ENCODE measurements around the gene ZNF641.

Gene ZNF641

DNA sequence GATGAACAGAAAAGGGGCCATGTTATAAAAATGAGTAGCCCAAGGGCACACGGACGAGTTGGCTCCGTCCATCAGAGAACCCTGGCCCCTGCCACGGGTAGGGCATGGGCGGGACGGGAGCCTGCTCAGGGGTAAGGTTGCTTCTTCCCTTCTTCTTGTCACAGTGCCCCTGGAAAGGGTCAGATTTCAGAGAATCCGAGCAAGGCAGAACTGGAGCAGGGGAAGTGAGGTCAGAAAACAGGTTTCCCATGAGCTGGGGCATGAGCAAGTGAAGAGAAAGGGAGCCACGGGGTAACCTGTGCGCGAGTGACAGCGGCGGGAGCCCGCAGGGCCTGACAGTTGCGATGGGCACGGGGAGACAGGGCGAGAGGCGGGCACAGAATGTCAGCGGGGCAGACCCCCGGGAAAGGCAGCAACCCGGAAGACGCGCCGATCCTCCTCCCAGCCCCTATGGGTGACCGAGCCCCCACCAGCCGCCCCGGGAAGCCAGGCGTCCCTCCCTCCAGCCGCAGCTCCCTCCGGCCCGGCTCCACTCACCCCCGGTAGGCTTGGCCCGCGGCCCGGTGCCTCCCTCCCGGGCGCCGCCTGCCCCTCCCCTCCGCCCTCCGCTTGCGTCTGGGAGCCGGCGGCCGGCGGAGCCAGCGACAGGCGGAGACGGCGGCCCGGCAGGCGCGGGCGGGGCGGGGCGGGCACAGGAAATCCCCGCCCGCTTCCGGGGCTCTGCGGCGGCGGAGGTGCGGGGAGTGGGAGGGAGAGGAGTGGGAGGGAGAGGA lies at the start of gene ZNF641:
Gene ZNF641 (minus strand): TSS at position 671 of the 773 bp plus-strand sequence. CDS start 2,829 bp downstream, outside the sequence.
- Histone ChIP-seq H3K9me3 (ENCODE audit: low read length) (peaks cover 3% of the 10 kb centered on the region), H2AFZ (ENCODE audit: low read depth, low read length) (peak within 1 kb of the TSS; percentile 78), H3K4me1 (ENCODE audit: insufficient read depth, low read length) (peaks cover 22% of the 10 kb centered on the region), H3K36me3 (ENCODE audit: insufficient read depth, low read length) (peaks cover 30% of the 10 kb centered on the region), H3K4me3 (ENCODE audit: low read length) (peak within 1 kb of the TSS; percentile 85), H3K27me3 (ENCODE audit: insufficient read depth, low read length) (no peaks in the 10 kb centered on the region)

DNA sequence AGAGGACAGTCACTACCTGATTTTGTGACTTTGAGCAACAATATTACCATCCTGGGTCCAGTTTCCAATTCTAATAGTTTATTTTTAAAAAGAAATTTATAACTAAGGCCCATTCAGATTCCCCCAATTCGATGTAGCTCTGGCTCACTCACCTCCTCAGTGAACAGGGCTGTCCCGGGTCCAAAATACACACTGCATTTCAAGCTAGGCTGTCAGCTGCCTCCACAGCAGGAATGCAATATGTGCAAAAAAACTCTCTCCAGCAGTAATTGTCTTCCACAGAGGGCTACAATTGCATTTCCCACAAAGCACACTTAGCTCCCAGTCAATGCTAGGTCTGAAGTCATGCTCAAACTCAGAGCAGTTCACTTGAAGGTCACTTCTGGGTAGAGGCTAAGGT lies 39.3 kb upstream of the ZNF641 start:
- no peak overlapping the region for H3K4me3 ChIP-seq (ENCODE audit: low read length)
- H3K9me3 ChIP-seq (ENCODE audit: low read length) = no peaks in the 10 kb centered on the region
- H3K36me3 ChIP-seq (ENCODE audit: insufficient read depth, low read length) = no peaks in the 10 kb centered on the region
- no peaks in the 10 kb centered on the region for H3K27me3 ChIP-seq (ENCODE audit: insufficient read depth, low read length)
- H3K4me1 ChIP-seq (ENCODE audit: insufficient read depth, low read length) = no peaks in the 10 kb centered on the region
- no peak overlapping the region for H2AFZ ChIP-seq (ENCODE audit: low read depth, low read length)

DNA sequence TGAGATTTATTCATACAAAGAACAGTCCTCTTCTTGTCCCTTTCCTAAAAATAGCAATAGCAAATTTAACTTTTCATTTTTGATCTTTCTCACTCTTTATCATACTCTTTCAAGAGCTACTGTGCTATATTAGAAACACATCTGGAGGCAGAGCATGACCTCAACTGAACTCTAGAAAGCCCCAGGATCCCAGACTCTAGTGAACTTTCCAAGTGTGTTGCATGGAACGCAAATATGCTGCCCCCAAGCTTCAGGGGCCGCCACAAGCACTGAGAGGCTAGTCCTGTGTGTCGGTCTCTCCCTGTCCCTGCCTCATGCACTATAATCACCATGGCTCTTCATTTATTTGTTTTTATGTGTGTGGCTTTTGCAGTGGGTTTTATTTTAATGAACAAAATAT lies 38.7 kb upstream of the ZNF641 start:
- Histone ChIP-seq H2AFZ (ENCODE audit: low read depth, low read length) (no peak overlapping the region), H3K27me3 (ENCODE audit: insufficient read depth, low read length) (no peaks in the 10 kb centered on the region), H3K9me3 (ENCODE audit: low read length) (no peaks in the 10 kb centered on the region), H3K4me1 (ENCODE audit: insufficient read depth, low read length) (no peaks in the 10 kb centered on the region), H3K36me3 (ENCODE audit: insufficient read depth, low read length) (no peaks in the 10 kb centered on the region), H3K4me3 (ENCODE audit: low read length) (no peak overlapping the region)

GRCh38 chr12:48388938-48389337 lies 38.2 kb upstream of the ZNF641 start:
- Histone ChIP-seq H3K4me3 (ENCODE audit: low read length) (no peak overlapping the region), H3K4me1 (ENCODE audit: insufficient read depth, low read length) (no peaks in the 10 kb centered on the region), H3K36me3 (ENCODE audit: insufficient read depth, low read length) (no peaks in the 10 kb centered on the region), H2AFZ (ENCODE audit: low read depth, low read length) (no peak overlapping the region), H3K9me3 (ENCODE audit: low read length) (no peaks in the 10 kb centered on the region), H3K27me3 (ENCODE audit: insufficient read depth, low read length) (no peaks in the 10 kb centered on the region)

- Histone ChIP-seq H3K27me3 (ENCODE audit: insufficient read depth, low read length) (no peaks in the 10 kb centered on the region), H3K4me1 (ENCODE audit: insufficient read depth, low read length) (no peaks in the 10 kb centered on the region), H3K9me3 (ENCODE audit: low read length) (no peaks in the 10 kb centered on the region), H2AFZ (ENCODE audit: low read depth, low read length) (no peak overlapping the region), H3K4me3 (ENCODE audit: low read length) (no peak overlapping the region), H3K36me3 (ENCODE audit: insufficient read depth, low read length) (no peaks in the 10 kb centered on the region)
These were observed 37.7 kb upstream of the ZNF641 start for GRCh38 chr12:48388460-48388859.

GRCh38 chr12:48380596-48380995 lies 29.9 kb upstream of the ZNF641 start:
- Histone ChIP-seq H3K27me3 (ENCODE audit: insufficient read depth, low read length) (no peaks in the 10 kb centered on the region), H3K4me3 (ENCODE audit: low read length) (no peak overlapping the region), H3K36me3 (ENCODE audit: insufficient read depth, low read length) (no peaks in the 10 kb centered on the region), H3K9me3 (ENCODE audit: low read length) (no peaks in the 10 kb centered on the region), H2AFZ (ENCODE audit: low read depth, low read length) (no peak overlapping the region), H3K4me1 (ENCODE audit: insufficient read depth, low read length) (no peaks in the 10 kb centered on the region)

- Histone ChIP-seq H3K9me3 (ENCODE audit: low read length) (no peaks in the 10 kb centered on the region), H3K4me3 (ENCODE audit: low read length) (no peak overlapping the region), H2AFZ (ENCODE audit: low read depth, low read length) (no peak overlapping the region), H3K4me1 (ENCODE audit: insufficient read depth, low read length) (no peaks in the 10 kb centered on the region), H3K27me3 (ENCODE audit: insufficient read depth, low read length) (no peaks in the 10 kb centered on the region), H3K36me3 (ENCODE audit: insufficient read depth, low read length) (no peaks in the 10 kb centered on the region)
These were observed 29.1 kb upstream of the ZNF641 start for GRCh38 chr12:48379794-48380193.

GRCh38 chr12:48377646-48378045 lies 26.9 kb upstream of the ZNF641 start:
- Histone ChIP-seq H3K27me3 (ENCODE audit: insufficient read depth, low read length) (no peaks in the 10 kb centered on the region), H3K4me1 (ENCODE audit: insufficient read depth, low read length) (no peaks in the 10 kb centered on the region), H3K36me3 (ENCODE audit: insufficient read depth, low read length) (no peaks in the 10 kb centered on the region), H3K4me3 (ENCODE audit: low read length) (no peak overlapping the region), H3K9me3 (ENCODE audit: low read length) (no peaks in the 10 kb centered on the region), H2AFZ (ENCODE audit: low read depth, low read length) (no peak overlapping the region)

DNA sequence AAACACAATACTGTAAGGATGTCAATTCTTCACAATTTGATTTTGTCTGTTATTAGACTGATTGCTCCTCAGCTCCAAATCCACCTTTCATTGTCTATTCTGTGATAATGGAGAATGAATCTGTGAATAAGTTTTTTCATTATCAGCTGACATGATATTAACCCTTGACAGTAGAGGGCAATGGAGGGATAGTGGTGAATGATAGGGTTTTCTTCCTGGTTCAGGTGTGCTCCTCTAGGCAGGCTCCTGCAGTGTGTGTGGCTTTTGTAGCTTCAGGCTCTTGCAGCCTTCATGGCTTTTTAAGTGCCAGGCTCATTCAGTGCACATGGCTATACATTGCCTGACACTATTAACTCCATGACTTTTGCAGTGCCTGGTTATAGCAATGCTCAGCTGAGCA lies 23.4 kb upstream of the ZNF641 start:
- no peak overlapping the region for H3K4me3 ChIP-seq (ENCODE audit: low read length)
- no peak overlapping the region for H2AFZ ChIP-seq (ENCODE audit: low read depth, low read length)
- no peaks in the 10 kb centered on the region for H3K36me3 ChIP-seq (ENCODE audit: insufficient read depth, low read length)
- H3K27me3 ChIP-seq (ENCODE audit: insufficient read depth, low read length) = no peaks in the 10 kb centered on the region
- no peaks in the 10 kb centered on the region for H3K9me3 ChIP-seq (ENCODE audit: low read length)
- H3K4me1 ChIP-seq (ENCODE audit: insufficient read depth, low read length) = no peaks in the 10 kb centered on the region

DNA sequence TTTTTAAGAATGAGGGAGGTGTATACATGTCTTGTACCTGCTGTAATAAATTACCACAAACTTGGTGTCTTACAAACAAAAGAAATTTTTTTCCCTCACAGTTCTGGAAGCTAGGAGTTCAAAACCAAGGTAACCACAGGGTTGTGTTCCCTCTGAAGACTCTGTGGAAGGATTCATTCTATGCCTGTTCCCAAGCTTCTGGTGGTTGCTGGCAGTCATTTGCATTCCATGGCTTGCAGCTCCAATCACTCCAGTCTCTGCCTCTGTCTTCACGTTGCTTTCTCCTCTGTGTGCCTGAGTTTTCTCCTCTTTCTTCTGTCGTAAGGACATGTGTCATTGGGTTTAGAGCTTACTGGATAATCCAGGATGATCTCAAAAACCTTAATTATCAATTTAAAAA lies 15.4 kb upstream of the ZNF641 start:
- H3K27me3 ChIP-seq (ENCODE audit: insufficient read depth, low read length) = no peaks in the 10 kb centered on the region
- peaks cover 7% of the 10 kb centered on the region for H3K4me1 ChIP-seq (ENCODE audit: insufficient read depth, low read length)
- no peak overlapping the region for H2AFZ ChIP-seq (ENCODE audit: low read depth, low read length)
- H3K36me3 ChIP-seq (ENCODE audit: insufficient read depth, low read length) = no peaks in the 10 kb centered on the region
- no peaks in the 10 kb centered on the region for H3K9me3 ChIP-seq (ENCODE audit: low read length)
- no peak overlapping the region for H3K4me3 ChIP-seq (ENCODE audit: low read length)

GRCh38 chr12:48361664-48362339 lies 11.1 kb upstream of the ZNF641 start:
- H3K4me3 ChIP-seq (ENCODE audit: low read length) = no peak overlapping the region
- H3K4me1 ChIP-seq (ENCODE audit: insufficient read depth, low read length) = peaks cover 7% of the 10 kb centered on the region
- H3K27me3 ChIP-seq (ENCODE audit: insufficient read depth, low read length) = no peaks in the 10 kb centered on the region
- no peak overlapping the region for H2AFZ ChIP-seq (ENCODE audit: low read depth, low read length)
- no peaks in the 10 kb centered on the region for H3K36me3 ChIP-seq (ENCODE audit: insufficient read depth, low read length)
- H3K9me3 ChIP-seq (ENCODE audit: low read length) = no peaks in the 10 kb centered on the region

DNA sequence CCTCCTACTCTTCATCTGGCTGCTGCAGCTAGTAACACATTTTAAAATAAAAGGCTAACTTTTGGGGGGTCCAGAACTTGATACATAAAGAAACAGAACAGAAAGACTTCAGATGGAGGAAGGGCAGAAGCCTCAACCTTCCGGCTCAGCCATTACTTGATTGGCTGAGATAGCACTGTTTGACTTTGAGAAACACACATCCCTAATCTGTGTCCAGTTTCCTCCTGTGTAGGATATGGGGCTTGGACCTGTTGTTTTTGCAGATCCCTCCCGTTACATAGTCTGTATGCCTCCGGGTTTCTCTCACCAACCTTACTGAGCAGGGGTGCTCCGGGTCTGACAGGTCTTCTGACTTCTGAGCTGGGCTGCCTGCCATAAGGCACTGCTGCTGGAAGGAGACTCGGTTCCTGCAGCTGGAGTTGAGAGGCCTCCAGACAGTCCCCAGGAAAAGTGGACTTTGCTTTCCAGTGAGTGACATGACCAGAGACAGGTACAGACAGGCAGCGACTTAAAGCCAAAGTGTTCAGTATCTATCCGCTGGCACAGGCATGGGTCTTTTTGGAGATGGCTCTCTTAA lies 8.3 kb upstream of the ZNF641 start:
- Histone ChIP-seq H3K4me3 (ENCODE audit: low read length) (no peak overlapping the region), H3K27me3 (ENCODE audit: insufficient read depth, low read length) (no peaks in the 10 kb centered on the region), H2AFZ (ENCODE audit: low read depth, low read length) (no peak overlapping the region), H3K36me3 (ENCODE audit: insufficient read depth, low read length) (no peaks in the 10 kb centered on the region), H3K4me1 (ENCODE audit: insufficient read depth, low read length) (peaks cover 14% of the 10 kb centered on the region), H3K9me3 (ENCODE audit: low read length) (no peaks in the 10 kb centered on the region)

- Histone ChIP-seq H3K4me1 (ENCODE audit: insufficient read depth, low read length) (peaks cover 13% of the 10 kb centered on the region), H2AFZ (ENCODE audit: low read depth, low read length) (no peak overlapping the region), H3K4me3 (ENCODE audit: low read length) (no peak overlapping the region), H3K36me3 (ENCODE audit: insufficient read depth, low read length) (no peaks in the 10 kb centered on the region), H3K9me3 (ENCODE audit: low read length) (no peaks in the 10 kb centered on the region), H3K27me3 (ENCODE audit: insufficient read depth, low read length) (no peaks in the 10 kb centered on the region)
These were observed 5.5 kb upstream of the ZNF641 start for GRCh38 chr12:48356041-48356768.

All from neuron (in vitro differentiated cells).